ENCODE results near the gene NQO2.
"Not testable (repeated sequence)": the region's sequence is repeated elsewhere in the genome, so short reads cannot be mapped to it uniquely, and the experiment has no call there.

NQO2 gene

DNA sequence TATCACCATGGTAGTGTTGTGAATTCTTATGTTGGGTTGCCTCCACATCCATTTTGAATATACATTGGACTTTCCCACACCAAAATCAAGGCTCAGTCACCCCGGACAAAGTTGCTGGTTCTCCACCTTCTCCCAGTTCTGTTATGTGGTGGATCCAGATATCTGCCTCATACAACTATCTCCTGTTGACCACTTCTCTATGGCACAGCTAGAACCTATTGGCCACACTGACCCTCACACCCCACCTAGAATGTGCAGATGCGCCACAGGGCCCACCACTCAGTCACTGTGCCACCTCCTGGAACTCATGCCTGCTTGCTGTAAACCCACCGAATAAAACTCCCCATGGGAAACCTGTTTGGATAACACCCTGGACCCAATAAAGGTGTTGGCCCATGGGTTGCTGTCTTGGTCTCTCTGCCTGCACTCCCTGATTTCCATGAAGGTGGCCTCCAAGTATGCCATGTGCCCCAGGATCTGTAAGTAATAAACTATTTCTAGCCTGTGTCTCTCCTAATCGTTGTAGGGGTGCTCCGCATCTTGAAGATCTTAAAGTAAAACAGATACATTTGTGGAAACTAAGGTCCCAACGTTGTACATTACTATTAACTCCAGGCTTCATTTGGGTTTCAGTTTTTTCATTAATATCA is 7.2 kb upstream of the NQO2 start:
- DNase-seq: no peak
- intact Hi-C loops (cut with DNase I; ENCODE audit: low total_unique reads): no loop called here
- no peak for TF ChIP-seq CTCF (IDR thresholded peaks at IDR 0.05)
- H3K27ac ChIP-seq: peak overlapping the region; percentile 95 to 97
- H3K9me3 ChIP-seq: no peaks in the 10 kb centered on the region
- H3K4me1 ChIP-seq: peaks cover 0 to 16% (median 12%) of the 10 kb centered on the region in 4 donors
- H3K4me3 ChIP-seq: no peak overlapping the region
- no peaks in the 10 kb centered on the region for H3K27me3 ChIP-seq
- peaks cover 0 to 3% (median 0%) of the 10 kb centered on the region in 3 donors for H3K36me3 ChIP-seq

- Histone ChIP-seq H3K4me3 (no peak overlapping the region), H3K4me1 (peaks cover 3 to 12% (median 8%) of the 10 kb centered on the region in 4 donors), H3K27ac (no peak overlapping the region), H3K27me3 (no peaks in the 10 kb centered on the region), H3K36me3 (peaks cover 0 to 4% (median 0%) of the 10 kb centered on the region in 3 donors), H3K9me3 (no peaks in the 10 kb centered on the region)
- no peak for TF ChIP-seq CTCF (IDR thresholded peaks at IDR 0.05)
- intact Hi-C loops (cut with DNase I; ENCODE audit: low total_unique reads): no loop called here
- DNase-seq: no peak
Measured at GRCh38 chr6:2993755-2994317, 5.9 kb upstream of the NQO2 start.

GRCh38 chr6:2998249-2998997 is 1.3 kb upstream of the NQO2 start:
- DNase-seq: peak in 1 of 2 donors; percentile 31
- H3K9me3 ChIP-seq, H3K36me3 ChIP-seq, H3K27me3 ChIP-seq: not testable (repeated sequence)
- H3K4me1 ChIP-seq: peaks cover 5 to 34% (median 24%) of the 10 kb centered on the region in 4 donors
- peak overlapping the region; percentile 68 to 70 for H3K4me3 ChIP-seq
- intact Hi-C loops (cut with DNase I; ENCODE audit: low total_unique reads): loop anchor here (2.0 kb wide), 1 partner anchor 56 kb away; no protein-coding TSS in a partner anchor
- TF ChIP-seq CTCF (IDR thresholded peaks at IDR 0.05): peak; percentile 54 to 78
- peak overlapping the region; percentile 91 to 94 for H3K27ac ChIP-seq

- Histone ChIP-seq H3K9me3 (no peaks in the 10 kb centered on the region), H3K27me3 (no peaks in the 10 kb centered on the region), H3K4me1 (peaks cover 5 to 34% (median 24%) of the 10 kb centered on the region in 4 donors), H3K36me3 (peaks cover 0 to 5% (median 4%) of the 10 kb centered on the region in 3 donors), H3K4me3 (peak overlapping the region; percentile 68 to 70), H3K27ac (peak overlapping the region; percentile 91 to 94)
- no peak for TF ChIP-seq CTCF (IDR thresholded peaks at IDR 0.05)
- DNase-seq: peak in 1 of 2 donors; percentile 85
- intact Hi-C loops (cut with DNase I; ENCODE audit: low total_unique reads): loop anchor here (2.0 kb wide), 1 partner anchor 56 kb away; no protein-coding TSS in a partner anchor
Measured at GRCh38 chr6:2998998-2999617, 586 bp upstream of the NQO2 start.

DNA sequence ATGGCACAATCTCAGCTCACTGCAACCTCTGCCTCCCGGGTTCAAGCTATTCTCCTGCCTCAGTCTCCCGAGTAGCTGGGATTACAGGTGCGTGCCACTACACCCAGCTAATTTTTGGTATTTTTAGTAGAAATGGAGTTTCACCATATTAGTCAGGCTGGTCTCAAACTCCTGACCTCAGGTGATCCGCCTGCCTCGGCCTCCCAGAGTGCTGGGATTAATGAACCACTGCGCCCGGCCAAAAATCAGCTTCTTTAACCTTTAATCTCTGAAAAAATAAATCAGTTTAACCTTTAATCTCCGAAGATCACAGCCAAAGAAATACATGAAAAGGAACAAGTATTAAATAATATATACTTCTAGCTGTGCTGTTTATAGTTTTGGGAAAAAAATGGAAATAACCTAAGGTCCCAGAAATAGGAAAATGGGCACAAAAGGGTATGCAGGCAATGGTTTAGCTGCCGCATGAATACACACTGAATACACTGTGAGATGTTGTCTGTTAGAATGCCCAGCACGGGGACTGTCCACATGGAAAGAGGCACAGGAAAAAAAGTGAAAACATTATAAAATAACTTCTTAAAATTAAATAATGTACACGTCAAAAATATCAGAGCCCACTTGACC is 1.6 kb downstream of the NQO2 start:
- no peak for TF ChIP-seq CTCF (IDR thresholded peaks at IDR 0.05)
- H3K4me3 ChIP-seq: no peak overlapping the region
- intact Hi-C loops (cut with DNase I; ENCODE audit: low total_unique reads): no loop called here

More for the DNA sequence above, 1.6 kb downstream of the NQO2 start:
- Histone ChIP-seq H3K4me1 (peaks cover 5 to 34% (median 24%) of the 10 kb centered on the region in 4 donors), H3K36me3 (peaks cover 15 to 26% (median 25%) of the 10 kb centered on the region in 3 donors), H3K9me3 (no peaks in the 10 kb centered on the region), H3K27ac (peak overlapping the region; percentile 91 to 94), H3K27me3 (no peaks in the 10 kb centered on the region)
- no peak for DNase-seq

Data from tibial artery (tissue), 4 donors.